H1 (cell line): ENCODE results near the gene MSI1. TPM values are rescaled to one million over a fixed set of nuclear protein-coding genes. Genes with fewer than 3 reads are reported as not detected.

Source experiments
- ASH2L ChIP-seq: fragments of 200-600, 300-600 bp; sonication (generic); IDR thresholded peaks from one replicate; pipeline ENCODE4 v1.7.1; 2017; ENCODE audit warnings: low read length
- BRCA1 ChIP-seq: IDR thresholded peaks from 2 replicates; pipeline ENCODE4 v1.6.1; 2012; ENCODE audit warnings: low read depth, low read length, improper control_type of control experiment
- FOSL1 ChIP-seq: IDR thresholded peaks from 2 replicates; pipeline ENCODE4 v1.6.1; 2011; ENCODE audit warnings: mild to moderate bottlenecking, low read depth, low read length, moderate library complexity; ENCODE audit not compliant: insufficient read depth
- RNF2 ChIP-seq: fragments of 200-900, 300-1000 bp; sonication (generic); IDR thresholded peaks from 2 replicates; pipeline ENCODE4 v1.7.1; 2016; ENCODE audit warnings: borderline replicate concordance, low read depth, mild to moderate bottlenecking, antibody characterized with exemption, low read length; ENCODE audit not compliant: poor library complexity, severe bottlenecking; ENCODE audit errors: missing control alignments
- SIX5 ChIP-seq: IDR thresholded peaks from 2 replicates; pipeline ENCODE4 v1.6.1; 2011; ENCODE audit warnings: mild to moderate bottlenecking, low read depth, low read length
- SUZ12 ChIP-seq: fragments of 200-600 bp; sonication (generic); IDR thresholded peaks from 2 replicates; pipeline ENCODE4 v1.6.1; 2012; ENCODE audit warnings: mild to moderate bottlenecking, inconsistent platforms, low read length, moderate library complexity, mixed read lengths
- polyA plus RNA-seq, 7 experiments: library from polyadenylated mRNA; depleted of rRNA in 3 of 7; stranded (reverse) in 5 of 7; unstranded in 2 of 7; fragments of >200 nt in 5 of 7; fragments of 200-250 nt in 2 of 7; gene quantifications; 1 replicate in 5 of 7; 2 replicates in 1 of 7; 4 replicates in 1 of 7; pipeline versions ENCODE4 v1.2.1 to v1.2.3, GENCODE V29; 2011 to 2013; ENCODE audit warnings: missing spikeins in 2 of 7, mixed read lengths in 2 of 7
- total RNA-seq: library from RNA; stranded (reverse); fragmentation: NEBNext Ultra II Directional; extraction: Animal tissue kit (Norgen Biotek cat#: 25700); gene quantifications from 2 replicates; pipeline ENCODE4 v1.2.1, GENCODE V29; 2021
- TF ChIP-seq, protein P1 (sequence below): IDR thresholded peaks from 2 replicates; pipeline ENCODE4 v1.6.1; 2011; ENCODE audit warnings: low read length, improper control_type of control experiment
- TF ChIP-seq, protein P2 (sequence below): fragments of 300-600 bp; sonication (generic); IDR thresholded peaks from 2 replicates; pipeline ENCODE4 v1.7.1; 2012; ENCODE audit warnings: low read length, moderate library complexity, mild to moderate bottlenecking, inconsistent platforms; ENCODE audit not compliant: insufficient replicate concordance

Gene MSI1
- total and polyA plus RNA-seq, 2 of the 8 experiments (the other 6 are each of a cell fraction or from before 2014, with no cell fraction given), result 13.5 to 51.9 TPM

GRCh38 chr12:120413901-120414695, 45.1 kb upstream of the MSI1 start (continued):
- TF ChIP-seq, protein P1, sequence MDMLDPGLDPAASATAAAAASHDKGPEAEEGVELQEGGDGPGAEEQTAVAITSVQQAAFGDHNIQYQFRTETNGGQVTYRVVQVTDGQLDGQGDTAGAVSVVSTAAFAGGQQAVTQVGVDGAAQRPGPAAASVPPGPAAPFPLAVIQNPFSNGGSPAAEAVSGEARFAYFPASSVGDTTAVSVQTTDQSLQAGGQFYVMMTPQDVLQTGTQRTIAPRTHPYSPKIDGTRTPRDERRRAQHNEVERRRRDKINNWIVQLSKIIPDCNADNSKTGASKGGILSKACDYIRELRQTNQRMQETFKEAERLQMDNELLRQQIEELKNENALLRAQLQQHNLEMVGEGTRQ, result 0 out of 2 replicates have a peak, but pooled peaks have one; percentile 37
- TF ChIP-seq SIX5, result no peak
- TF ChIP-seq BRCA1, result no peak
- TF ChIP-seq, protein P2, sequence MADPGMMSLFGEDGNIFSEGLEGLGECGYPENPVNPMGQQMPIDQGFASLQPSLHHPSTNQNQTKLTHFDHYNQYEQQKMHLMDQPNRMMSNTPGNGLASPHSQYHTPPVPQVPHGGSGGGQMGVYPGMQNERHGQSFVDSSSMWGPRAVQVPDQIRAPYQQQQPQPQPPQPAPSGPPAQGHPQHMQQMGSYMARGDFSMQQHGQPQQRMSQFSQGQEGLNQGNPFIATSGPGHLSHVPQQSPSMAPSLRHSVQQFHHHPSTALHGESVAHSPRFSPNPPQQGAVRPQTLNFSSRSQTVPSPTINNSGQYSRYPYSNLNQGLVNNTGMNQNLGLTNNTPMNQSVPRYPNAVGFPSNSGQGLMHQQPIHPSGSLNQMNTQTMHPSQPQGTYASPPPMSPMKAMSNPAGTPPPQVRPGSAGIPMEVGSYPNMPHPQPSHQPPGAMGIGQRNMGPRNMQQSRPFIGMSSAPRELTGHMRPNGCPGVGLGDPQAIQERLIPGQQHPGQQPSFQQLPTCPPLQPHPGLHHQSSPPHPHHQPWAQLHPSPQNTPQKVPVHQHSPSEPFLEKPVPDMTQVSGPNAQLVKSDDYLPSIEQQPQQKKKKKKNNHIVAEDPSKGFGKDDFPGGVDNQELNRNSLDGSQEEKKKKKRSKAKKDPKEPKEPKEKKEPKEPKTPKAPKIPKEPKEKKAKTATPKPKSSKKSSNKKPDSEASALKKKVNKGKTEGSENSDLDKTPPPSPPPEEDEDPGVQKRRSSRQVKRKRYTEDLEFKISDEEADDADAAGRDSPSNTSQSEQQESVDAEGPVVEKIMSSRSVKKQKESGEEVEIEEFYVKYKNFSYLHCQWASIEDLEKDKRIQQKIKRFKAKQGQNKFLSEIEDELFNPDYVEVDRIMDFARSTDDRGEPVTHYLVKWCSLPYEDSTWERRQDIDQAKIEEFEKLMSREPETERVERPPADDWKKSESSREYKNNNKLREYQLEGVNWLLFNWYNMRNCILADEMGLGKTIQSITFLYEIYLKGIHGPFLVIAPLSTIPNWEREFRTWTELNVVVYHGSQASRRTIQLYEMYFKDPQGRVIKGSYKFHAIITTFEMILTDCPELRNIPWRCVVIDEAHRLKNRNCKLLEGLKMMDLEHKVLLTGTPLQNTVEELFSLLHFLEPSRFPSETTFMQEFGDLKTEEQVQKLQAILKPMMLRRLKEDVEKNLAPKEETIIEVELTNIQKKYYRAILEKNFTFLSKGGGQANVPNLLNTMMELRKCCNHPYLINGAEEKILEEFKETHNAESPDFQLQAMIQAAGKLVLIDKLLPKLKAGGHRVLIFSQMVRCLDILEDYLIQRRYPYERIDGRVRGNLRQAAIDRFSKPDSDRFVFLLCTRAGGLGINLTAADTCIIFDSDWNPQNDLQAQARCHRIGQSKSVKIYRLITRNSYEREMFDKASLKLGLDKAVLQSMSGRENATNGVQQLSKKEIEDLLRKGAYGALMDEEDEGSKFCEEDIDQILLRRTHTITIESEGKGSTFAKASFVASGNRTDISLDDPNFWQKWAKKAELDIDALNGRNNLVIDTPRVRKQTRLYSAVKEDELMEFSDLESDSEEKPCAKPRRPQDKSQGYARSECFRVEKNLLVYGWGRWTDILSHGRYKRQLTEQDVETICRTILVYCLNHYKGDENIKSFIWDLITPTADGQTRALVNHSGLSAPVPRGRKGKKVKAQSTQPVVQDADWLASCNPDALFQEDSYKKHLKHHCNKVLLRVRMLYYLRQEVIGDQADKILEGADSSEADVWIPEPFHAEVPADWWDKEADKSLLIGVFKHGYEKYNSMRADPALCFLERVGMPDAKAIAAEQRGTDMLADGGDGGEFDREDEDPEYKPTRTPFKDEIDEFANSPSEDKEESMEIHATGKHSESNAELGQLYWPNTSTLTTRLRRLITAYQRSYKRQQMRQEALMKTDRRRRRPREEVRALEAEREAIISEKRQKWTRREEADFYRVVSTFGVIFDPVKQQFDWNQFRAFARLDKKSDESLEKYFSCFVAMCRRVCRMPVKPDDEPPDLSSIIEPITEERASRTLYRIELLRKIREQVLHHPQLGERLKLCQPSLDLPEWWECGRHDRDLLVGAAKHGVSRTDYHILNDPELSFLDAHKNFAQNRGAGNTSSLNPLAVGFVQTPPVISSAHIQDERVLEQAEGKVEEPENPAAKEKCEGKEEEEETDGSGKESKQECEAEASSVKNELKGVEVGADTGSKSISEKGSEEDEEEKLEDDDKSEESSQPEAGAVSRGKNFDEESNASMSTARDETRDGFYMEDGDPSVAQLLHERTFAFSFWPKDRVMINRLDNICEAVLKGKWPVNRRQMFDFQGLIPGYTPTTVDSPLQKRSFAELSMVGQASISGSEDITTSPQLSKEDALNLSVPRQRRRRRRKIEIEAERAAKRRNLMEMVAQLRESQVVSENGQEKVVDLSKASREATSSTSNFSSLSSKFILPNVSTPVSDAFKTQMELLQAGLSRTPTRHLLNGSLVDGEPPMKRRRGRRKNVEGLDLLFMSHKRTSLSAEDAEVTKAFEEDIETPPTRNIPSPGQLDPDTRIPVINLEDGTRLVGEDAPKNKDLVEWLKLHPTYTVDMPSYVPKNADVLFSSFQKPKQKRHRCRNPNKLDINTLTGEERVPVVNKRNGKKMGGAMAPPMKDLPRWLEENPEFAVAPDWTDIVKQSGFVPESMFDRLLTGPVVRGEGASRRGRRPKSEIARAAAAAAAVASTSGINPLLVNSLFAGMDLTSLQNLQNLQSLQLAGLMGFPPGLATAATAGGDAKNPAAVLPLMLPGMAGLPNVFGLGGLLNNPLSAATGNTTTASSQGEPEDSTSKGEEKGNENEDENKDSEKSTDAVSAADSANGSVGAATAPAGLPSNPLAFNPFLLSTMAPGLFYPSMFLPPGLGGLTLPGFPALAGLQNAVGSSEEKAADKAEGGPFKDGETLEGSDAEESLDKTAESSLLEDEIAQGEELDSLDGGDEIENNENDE, result peak; percentile 69
- TF ChIP-seq RNF2, result no peak
- no peak for TF ChIP-seq SUZ12
- TF ChIP-seq ASH2L, result peak; percentile 83
- no peak for TF ChIP-seq FOSL1
